Right lobe of liver (tissue), 6 donors: ENCODE measurements around the gene MTSS2. TPM values are rescaled to one million over a fixed set of nuclear protein-coding genes. Genes with fewer than 3 reads are reported as not detected.

Source experiments
- ATAC-seq, 4 donors: fragments of 200-7000 bp; cut with Tn5 transposase; one replicate each; pipeline ENCODE4 v1.9.1; 2020; ENCODE audit warnings: mild to moderate bottlenecking in 4 of 4, moderate library complexity in 4 of 4
- DNase-seq, 3 donors: peaks; one replicate each; pipeline ENCODE4 v3.0.0-alpha.2; 2020
- H3K27ac ChIP-seq, 3 donors: fragments of 200-600 bp; one replicate each; pipeline ENCODE4 v1.8.0; 2022
- H3K27me3 ChIP-seq, 2 donors: fragments of 200-600 bp; one replicate each; pipeline ENCODE4 v1.8.0; 2022
- H3K36me3 ChIP-seq, 4 donors: fragments of 200-600 bp; sonication (generic) in 1 of 4; one replicate each; pipeline versions ENCODE4 v1.5.1 to v1.8.0; 2017 to 2022; ENCODE audit warnings: control low read depth in 1 of 4
- H3K4me1 ChIP-seq, 4 donors: fragments of 200-600 bp; sonication (generic) in 1 of 4; one replicate each; pipeline versions ENCODE4 v1.5.1 to v1.8.0; 2017 to 2022; ENCODE audit warnings: control low read depth in 1 of 4
- H3K4me3 ChIP-seq, 3 donors: fragments of 200-600 bp; one replicate each; pipeline ENCODE4 v1.8.0; 2022
- H3K9me3 ChIP-seq, 4 donors: fragments of 200-600 bp; sonication (generic) in 1 of 4; one replicate each; pipeline versions ENCODE4 v1.5.1 to v1.8.0; 2017 to 2022; ENCODE audit warnings: control low read depth in 1 of 4
- CTCF ChIP-seq, 4 donors: fragments of 200-600 bp in 3 of 4; fragments of 450-650 bp in 1 of 4; IDR thresholded peaks; one replicate each; pipeline versions ENCODE4 v1.5.1 to v1.8.0; 2016 to 2022; ENCODE audit warnings: antibody characterized with exemption in 4 of 4, mild to moderate bottlenecking in 2 of 4
- POLR2A ChIP-seq: fragments of 450-650 bp; IDR thresholded peaks from one replicate; pipeline ENCODE4 v1.6.1; 2017; ENCODE audit warnings: antibody characterized with exemption, mild to moderate bottlenecking
- WGBS: methylation state at CpG from one replicate; pipeline ENCODE4 v1.1.6; 2018; ENCODE audit warnings: low coverage, low lambda C conversion rate; ENCODE audit not compliant: insufficient coverage; ENCODE audit errors: missing lambda C conversion rate; 5-methylcytosine and 5-hydroxymethylcytosine counted together
- intact Hi-C, 2 donors: fragments of 100-400 bp; cut with DNase I; formaldehyde crosslinking; loops; one replicate each; pipeline versions ENCODE4 v1.11.2 to v1.14.1; 2022
- total RNA-seq, 6 experiments: library from RNA; depleted of rRNA in 2 of 6; stranded (reverse); fragments of >200 nt in 2 of 6; fragmentation: NEBNext Ultra II Directional in 3 of 6; extraction: Animal tissue kit (Norgen Biotek cat#: 25700) in 3 of 6; gene quantifications; one replicate each; pipeline versions ENCODE4 v1.1.0 to v1.2.4, GENCODE V29; 2016 to 2023
- donor health status: DM: no; HTN: yes; CAD: no.
- donor health status: DM: no; HTN: no; CAD: no.
- donor health status: DM: no; HTN: no; CAD: no.
- donor health status: DM: no; HTN: yes; CAD: no.
- donor health status: DM: no; HTN: yes; CAD: no.

The MTSS2 gene
- total RNA-seq, 6 experiments from 2014 or later: 28.5 to 117 (median 80.2) TPM

DNA sequence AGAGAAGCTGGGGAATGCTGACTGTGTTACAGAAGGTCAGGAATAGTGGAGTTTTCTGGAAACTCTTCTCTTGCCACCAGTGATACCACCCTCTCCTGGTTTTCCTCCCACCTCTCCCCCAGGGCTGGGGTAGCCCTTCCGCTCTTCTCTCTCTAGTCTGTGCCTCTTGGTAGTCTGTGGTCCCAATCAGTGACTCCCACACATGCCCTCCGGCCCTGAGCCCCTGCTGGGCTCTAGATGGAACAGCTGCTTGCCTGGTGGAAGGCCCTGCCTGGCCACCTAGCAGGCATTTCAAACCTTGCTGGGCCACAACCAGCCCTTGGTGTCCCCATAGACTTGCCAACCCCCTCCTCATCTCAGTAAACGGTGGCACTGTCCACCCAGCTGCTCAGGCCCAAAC, 15.2 kb upstream of the MTSS2 start:
- ATAC-seq (no peak), DNase-seq (no peak)
- H3K4me3 ChIP-seq: no peak overlapping the region
- no peak for TF ChIP-seq CTCF (IDR thresholded peaks at IDR 0.05)
- TF ChIP-seq POLR2A: no peak
- 83% methylated on average over 1 of the region's 3 CpGs for WGBS
- no peaks in the 10 kb centered on the region for H3K36me3 ChIP-seq
- intact Hi-C loops: no loop called here
- no peaks in the 10 kb centered on the region for H3K27me3 ChIP-seq
- H3K4me1 ChIP-seq: peaks cover 0 to 18% (median 0%) of the 10 kb centered on the region in 4 donors
- H3K9me3 ChIP-seq: no peaks in the 10 kb centered on the region
- no peak overlapping the region for H3K27ac ChIP-seq

DNA sequence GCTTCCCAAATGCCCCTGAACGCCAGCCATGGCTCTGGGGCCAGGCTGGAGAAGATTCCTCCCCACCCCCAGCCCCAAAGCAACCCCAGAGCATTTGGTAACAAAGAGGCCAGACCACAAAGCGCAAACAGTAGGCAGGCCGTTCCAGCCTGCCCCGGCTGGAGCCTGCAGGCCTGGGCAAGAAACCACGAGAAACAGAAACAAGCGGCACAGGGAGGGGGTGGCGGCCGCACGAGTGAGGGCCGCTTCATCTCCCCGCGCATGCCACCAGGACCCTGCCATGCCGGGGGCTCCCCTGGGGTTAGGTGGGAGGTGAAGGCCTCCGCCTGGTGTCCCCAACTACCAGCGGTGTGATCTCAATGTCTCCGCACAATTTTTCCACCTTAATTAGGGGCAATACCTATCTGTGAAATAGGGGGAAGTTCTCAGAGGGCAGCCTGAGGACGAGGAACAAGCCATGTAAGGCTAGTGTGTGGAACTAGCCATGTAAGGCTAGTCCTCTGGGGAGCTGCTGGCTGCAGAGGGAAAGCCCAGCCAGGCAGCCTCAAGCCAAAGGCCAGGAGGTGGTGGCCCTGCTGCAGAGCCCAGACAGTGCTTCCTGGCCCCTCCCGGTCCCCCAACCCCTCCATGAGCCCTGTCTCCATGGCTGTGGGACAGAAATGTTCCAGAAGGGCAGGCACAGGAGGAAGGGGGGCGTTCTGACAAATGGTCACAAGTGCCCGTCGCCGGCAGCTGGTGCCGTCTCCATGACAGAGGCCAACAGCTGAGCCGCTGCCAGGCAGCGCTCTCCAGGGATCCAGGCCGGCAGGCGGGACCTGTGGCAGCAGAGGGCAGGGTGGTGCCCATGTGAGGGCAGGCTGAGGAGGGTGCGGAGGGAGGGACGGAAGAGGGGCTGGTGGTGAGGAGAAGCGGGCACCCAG, 14.5 kb upstream of the MTSS2 start:
- Histone ChIP-seq H3K27me3 (no peaks in the 10 kb centered on the region), H3K27ac (no peak overlapping the region), H3K4me1 (peaks cover 0 to 25% (median 5%) of the 10 kb centered on the region in 4 donors), H3K9me3 (no peaks in the 10 kb centered on the region), H3K4me3 (no peak overlapping the region), H3K36me3 (no peaks in the 10 kb centered on the region)
- TF ChIP-seq CTCF (IDR thresholded peaks at IDR 0.05): no peak
- no peak for TF ChIP-seq POLR2A
- WGBS: 38% methylated on average over 7 of the region's 30 CpGs
- intact Hi-C loops: no loop called here
- DNase-seq (peak in 2 of 3 donors; percentile 75), ATAC-seq (peak; percentile 68 to 76 (median 70))

DNA sequence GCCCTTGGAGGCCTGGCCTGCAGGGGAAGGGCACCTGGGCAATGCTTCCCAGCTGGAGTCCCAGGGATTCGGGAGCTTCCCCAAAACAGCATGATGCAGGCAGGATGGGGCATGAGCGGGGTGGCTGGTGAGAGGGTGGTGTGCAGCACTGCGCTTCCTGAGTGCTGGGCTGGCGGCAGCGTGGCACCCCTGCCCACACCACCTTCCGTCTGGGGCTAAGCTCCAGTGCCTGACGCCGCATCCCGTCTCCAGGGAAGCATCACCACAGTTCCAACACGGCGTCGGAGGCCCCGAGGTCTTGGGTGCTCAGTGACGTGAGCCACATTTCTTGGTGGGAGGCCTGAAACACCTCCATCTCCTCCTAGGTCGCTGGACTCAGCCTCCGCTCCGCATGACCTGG, 13.8 kb upstream of the MTSS2 start:
- peaks cover 0 to 26% (median 5%) of the 10 kb centered on the region in 4 donors for H3K4me1 ChIP-seq
- WGBS: no CpG with 5 or more reads among the region's 17 CpGs
- no peaks in the 10 kb centered on the region for H3K36me3 ChIP-seq
- intact Hi-C loops: no loop called here
- ATAC-seq (no peak), DNase-seq (no peak)
- H3K4me3 ChIP-seq: no peak overlapping the region
- no peaks in the 10 kb centered on the region for H3K27me3 ChIP-seq
- no peak overlapping the region for H3K27ac ChIP-seq
- TF ChIP-seq CTCF (IDR thresholded peaks at IDR 0.05) (no peak), POLR2A (no peak)
- H3K9me3 ChIP-seq: no peaks in the 10 kb centered on the region

- H3K27ac ChIP-seq: no peak overlapping the region
- no peaks in the 10 kb centered on the region for H3K27me3 ChIP-seq
- DNase-seq: no peak
- ATAC-seq: no peak
- peaks cover 0 to 26% (median 5%) of the 10 kb centered on the region in 4 donors for H3K4me1 ChIP-seq
- WGBS: 90% methylated on average over 5 of the region's 10 CpGs
- TF ChIP-seq CTCF (IDR thresholded peaks at IDR 0.05) (no peak), POLR2A (no peak)
- no peaks in the 10 kb centered on the region for H3K36me3 ChIP-seq
- no peaks in the 10 kb centered on the region for H3K9me3 ChIP-seq
- intact Hi-C loops: no loop called here
- no peak overlapping the region for H3K4me3 ChIP-seq
Observed at GRCh38 chr16:70698901-70699300, 13.0 kb upstream of the MTSS2 start.
